Stimulated activated CD4-positive, alpha-beta T cell treated with anti-CD3 and anti-CD28 coated beads, Interleukin-1b, Interleukin-23, amount 100 ng/mL, for 24 hours (primary cell): Measurements from ENCODE around the gene GPBP1L1.
"Not testable (repeated sequence)": the region's sequence is repeated elsewhere in the genome, so short reads cannot be mapped to it uniquely, and the experiment has no call there.

Experiments
- DNase-seq, 4 experiments: peaks; one replicate each; pipeline ENCODE4 v3.0.0-alpha.2; 2020; ENCODE audit warnings: low read depth in 4 of 4, low spot score in 1 of 4

The GPBP1L1 gene

GRCh38 chr1:45682942-45683341 is 3.4 kb downstream of the GPBP1L1 start:
- DNase-seq, result no peak

- DNase-seq, result no peak
Observed at GRCh38 chr1:45679123-45679522, 7.2 kb downstream of the GPBP1L1 start.

GRCh38 chr1:45678489-45678888 is 7.8 kb downstream of the GPBP1L1 start:
- no peak for DNase-seq

- DNase-seq, result no peak
Observed at GRCh38 chr1:45677751-45678245, 8.5 kb downstream of the GPBP1L1 start.

GRCh38 chr1:45676553-45676952 is 9.8 kb downstream of the GPBP1L1 start:
- DNase-seq, result not testable (repeated sequence)

- DNase-seq, result no peak
Observed at GRCh38 chr1:45674478-45674877, 11.9 kb downstream of the GPBP1L1 start.

GRCh38 chr1:45673956-45674355 is 12.4 kb downstream of the GPBP1L1 start:
- no peak for DNase-seq

GRCh38 chr1:45669859-45670655 is 16.3 kb downstream of the GPBP1L1 start:
- DNase-seq, result no peak

- no peak for DNase-seq
Observed at GRCh38 chr1:45669379-45669778, 17.0 kb downstream of the GPBP1L1 start.

- DNase-seq, result no peak
Observed at GRCh38 chr1:45668526-45668925, 17.8 kb downstream of the GPBP1L1 start.

- DNase-seq, result no peak
Observed at GRCh38 chr1:45667321-45668111, 18.8 kb downstream of the GPBP1L1 start.

GRCh38 chr1:45666836-45667235 is 19.5 kb downstream of the GPBP1L1 start:
- DNase-seq, result no peak

- DNase-seq, result no peak
Observed at GRCh38 chr1:45660336-45660735, 26.0 kb downstream of the GPBP1L1 start.

GRCh38 chr1:45659222-45659621 is 27.1 kb downstream of the GPBP1L1 start:
- no peak for DNase-seq

GRCh38 chr1:45658171-45658570 is 28.2 kb downstream of the GPBP1L1 start:
- DNase-seq, result no peak

- DNase-seq, result no peak
Observed at GRCh38 chr1:45656573-45657226, 29.6 kb downstream of the GPBP1L1 start.

- DNase-seq, result no peak
Observed at GRCh38 chr1:45654540-45655280, 31.6 kb downstream of the GPBP1L1 start.

GRCh38 chr1:45647248-45648021 is 38.9 kb downstream of the GPBP1L1 start:
- no peak for DNase-seq

- no peak for DNase-seq
Observed at GRCh38 chr1:45644661-45645060, 41.7 kb downstream of the GPBP1L1 start.

GRCh38 chr1:45643978-45644377 is 42.4 kb downstream of the GPBP1L1 start:
- no peak for DNase-seq
